Fibroblast of lung (primary cell): ENCODE data around the gene CBX8.
A peak's percentile ranks its signal among the peaks of the same experiment; 100 is the strongest.

Experiments
- EZH2 ChIP-seq: IDR thresholded peaks from 2 replicates; pipeline ENCODE4 v1.5.1; 2012; ENCODE audit warnings: low read length, control low read depth, mild to moderate bottlenecking; ENCODE audit errors: missing control alignments
- TF ChIP-seq, protein P1 (sequence below), 2 donors: IDR thresholded peaks in 1 of 2; conservative IDR thresholded peaks in 1 of 2; 1 replicate in 1 of 2; 2 replicates in 1 of 2; pipeline ENCODE4 v1.5.1; 2011 to 2012; ENCODE audit warnings: low read length in 2 of 2, control low read depth in 1 of 2, inconsistent platforms in 1 of 2, low read depth in 1 of 2, mild to moderate bottlenecking in 1 of 2

GRCh38 chr17:79801156-79802038, 4.5 kb upstream of the CBX8 start:
- TF ChIP-seq, protein P1, sequence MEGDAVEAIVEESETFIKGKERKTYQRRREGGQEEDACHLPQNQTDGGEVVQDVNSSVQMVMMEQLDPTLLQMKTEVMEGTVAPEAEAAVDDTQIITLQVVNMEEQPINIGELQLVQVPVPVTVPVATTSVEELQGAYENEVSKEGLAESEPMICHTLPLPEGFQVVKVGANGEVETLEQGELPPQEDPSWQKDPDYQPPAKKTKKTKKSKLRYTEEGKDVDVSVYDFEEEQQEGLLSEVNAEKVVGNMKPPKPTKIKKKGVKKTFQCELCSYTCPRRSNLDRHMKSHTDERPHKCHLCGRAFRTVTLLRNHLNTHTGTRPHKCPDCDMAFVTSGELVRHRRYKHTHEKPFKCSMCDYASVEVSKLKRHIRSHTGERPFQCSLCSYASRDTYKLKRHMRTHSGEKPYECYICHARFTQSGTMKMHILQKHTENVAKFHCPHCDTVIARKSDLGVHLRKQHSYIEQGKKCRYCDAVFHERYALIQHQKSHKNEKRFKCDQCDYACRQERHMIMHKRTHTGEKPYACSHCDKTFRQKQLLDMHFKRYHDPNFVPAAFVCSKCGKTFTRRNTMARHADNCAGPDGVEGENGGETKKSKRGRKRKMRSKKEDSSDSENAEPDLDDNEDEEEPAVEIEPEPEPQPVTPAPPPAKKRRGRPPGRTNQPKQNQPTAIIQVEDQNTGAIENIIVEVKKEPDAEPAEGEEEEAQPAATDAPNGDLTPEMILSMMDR (conservative IDR thresholded peaks at IDR 0.05 in 1 of 2, IDR thresholded peaks at IDR 0.05 in 1 of 2; ENCODE audit: low read depth in 1 of 2, low read length in 2 of 2): no peak
- TF ChIP-seq EZH2: peak; percentile 99
